Liver (tissue), 3 donors: ENCODE measurements around the gene OTOG.

Experiments used
- RAD21 ChIP-seq, 2 donors: IDR thresholded peaks; 2 replicates each; pipeline ENCODE4 v1.6.1; 2016; ENCODE audit warnings: antibody characterized with exemption in 2 of 2, mild to moderate bottlenecking in 2 of 2
- SP1 ChIP-seq: IDR thresholded peaks from 2 replicates; pipeline ENCODE4 v1.6.1; 2018; ENCODE audit warnings: antibody characterized with exemption, mild to moderate bottlenecking
- TAF1 ChIP-seq: conservative IDR thresholded peaks from 2 replicates; pipeline ENCODE4 v1.6.1; 2016; ENCODE audit warnings: antibody characterized with exemption, mild to moderate bottlenecking
- TF ChIP-seq, protein P1 (sequence below): fragments of 150-350 bp; IDR thresholded peaks from 2 replicates; pipeline ENCODE4 v1.5.1; 2017; ENCODE audit warnings: improper control_type of control experiment, low read depth, low read length; ENCODE audit not compliant: missing input control
- donor health status: healthy.
- donor health status: healthy.

DNA sequence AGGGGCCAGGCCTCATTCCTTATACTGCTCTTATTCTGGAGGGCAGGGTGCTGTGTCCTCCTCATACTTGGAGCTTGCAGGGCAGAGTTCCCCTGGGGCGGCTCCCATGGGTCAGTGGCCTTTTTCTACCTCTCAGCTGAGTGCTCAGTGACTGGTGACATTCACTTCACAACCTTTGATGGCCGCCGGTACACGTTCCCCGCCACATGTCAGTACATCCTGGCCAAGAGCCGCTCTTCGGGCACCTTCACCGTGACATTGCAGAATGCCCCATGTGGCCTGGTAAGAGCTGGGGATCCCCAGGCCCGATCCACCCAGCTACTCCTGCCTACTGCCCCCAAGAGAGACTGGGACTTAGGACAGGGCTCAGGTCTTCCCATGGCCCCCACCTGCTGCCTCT lies 14.5 kb downstream of the OTOG start:
- TF ChIP-seq, protein P1, sequence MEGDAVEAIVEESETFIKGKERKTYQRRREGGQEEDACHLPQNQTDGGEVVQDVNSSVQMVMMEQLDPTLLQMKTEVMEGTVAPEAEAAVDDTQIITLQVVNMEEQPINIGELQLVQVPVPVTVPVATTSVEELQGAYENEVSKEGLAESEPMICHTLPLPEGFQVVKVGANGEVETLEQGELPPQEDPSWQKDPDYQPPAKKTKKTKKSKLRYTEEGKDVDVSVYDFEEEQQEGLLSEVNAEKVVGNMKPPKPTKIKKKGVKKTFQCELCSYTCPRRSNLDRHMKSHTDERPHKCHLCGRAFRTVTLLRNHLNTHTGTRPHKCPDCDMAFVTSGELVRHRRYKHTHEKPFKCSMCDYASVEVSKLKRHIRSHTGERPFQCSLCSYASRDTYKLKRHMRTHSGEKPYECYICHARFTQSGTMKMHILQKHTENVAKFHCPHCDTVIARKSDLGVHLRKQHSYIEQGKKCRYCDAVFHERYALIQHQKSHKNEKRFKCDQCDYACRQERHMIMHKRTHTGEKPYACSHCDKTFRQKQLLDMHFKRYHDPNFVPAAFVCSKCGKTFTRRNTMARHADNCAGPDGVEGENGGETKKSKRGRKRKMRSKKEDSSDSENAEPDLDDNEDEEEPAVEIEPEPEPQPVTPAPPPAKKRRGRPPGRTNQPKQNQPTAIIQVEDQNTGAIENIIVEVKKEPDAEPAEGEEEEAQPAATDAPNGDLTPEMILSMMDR: no peak
- TF ChIP-seq TAF1 (no peak), SP1 (no peak), RAD21 (IDR thresholded peaks at IDR 0.05) (no peak)
